Vagina (tissue), 2 donors: Measurements from ENCODE around the gene ADAM15. TPM values are rescaled to one million over a fixed set of nuclear protein-coding genes. Genes with fewer than 3 reads are reported as not detected.
A peak's percentile ranks its signal among the peaks of the same experiment; 100 is the strongest.

Experiments used
- DNase-seq, 2 donors: peaks; one replicate each; pipeline ENCODE4 v3.0.0-alpha.2; 2017; ENCODE audit errors: extremely low spot score in 2 of 2
- H3K27ac ChIP-seq: fragments of 200-600 bp; sonication (generic); one replicate; pipeline ENCODE4 v1.5.1; 2019
- H3K27me3 ChIP-seq: fragments of 200-600 bp; sonication (generic); one replicate; pipeline ENCODE4 v1.5.1; 2019
- H3K36me3 ChIP-seq, 2 donors: fragments of 200-600 bp; sonication (generic); one replicate each; pipeline ENCODE4 v1.5.1; 2017 to 2019
- H3K4me1 ChIP-seq: fragments of 200-600 bp; sonication (generic); one replicate; pipeline ENCODE4 v1.5.1; 2019
- H3K4me3 ChIP-seq, 2 donors: fragments of 200-600 bp; sonication (generic); 1 replicate in 1 of 2; 2 replicates in 1 of 2; pipeline ENCODE4 v1.5.1; 2016 to 2019
- H3K9me3 ChIP-seq: fragments of 200-600 bp; sonication (generic); one replicate; pipeline ENCODE4 v1.5.1; 2019
- CTCF ChIP-seq, 3 experiments: fragments of 450-650 bp in 2 of 3; fragments of 200-600 bp in 1 of 3; sonication (generic) in 1 of 3; IDR thresholded peaks; one replicate each; pipeline ENCODE4 v1.5.1; 2017 to 2019; ENCODE audit warnings: antibody characterized with exemption in 3 of 3, mild to moderate bottlenecking in 2 of 3, moderate library complexity in 2 of 3
- POLR2A ChIP-seq, 2 donors: fragments of 450-650 bp; IDR thresholded peaks; one replicate each; pipeline ENCODE4 v1.6.1; 2017; ENCODE audit warnings: antibody characterized with exemption in 2 of 2, mild to moderate bottlenecking in 2 of 2, moderate library complexity in 2 of 2
- POLR2AphosphoS5 ChIP-seq, 2 donors: sonication (generic); formaldehyde crosslinking; IDR thresholded peaks; one replicate each; pipeline ENCODE4 v1.9.0; 2017; ENCODE audit warnings: antibody characterized with exemption in 2 of 2, mild to moderate bottlenecking in 2 of 2, low read depth in 1 of 2; ENCODE audit not compliant: insufficient read depth in 1 of 2
- intact Hi-C: fragments of 100-400 bp; cut with DNase I; formaldehyde crosslinking; loops from one replicate; pipeline ENCODE4 v1.15.1; 2023
- total RNA-seq: library from RNA; depleted of rRNA; stranded (reverse); fragments of >200 nt; gene quantifications from one replicate; pipeline ENCODE4 v1.2.3, GENCODE V29; 2016

ADAM15 gene
- total RNA-seq, 1 donor from 2014 or later, result 193 TPM

- Histone ChIP-seq H3K27ac (no peak overlapping the region), H3K27me3 (no peaks in the 10 kb centered on the region), H3K4me3 (no peak overlapping the region), H3K9me3 (no peaks in the 10 kb centered on the region), H3K4me1 (peaks cover 30% of the 10 kb centered on the region), H3K36me3 (no peaks in the 10 kb centered on the region)
- intact Hi-C loops, result no loop called here
- DNase-seq, result no peak
- no peak for TF ChIP-seq POLR2A (IDR thresholded peaks at IDR 0.05)
Observed at GRCh38 chr1:155035936-155036335, 15.2 kb upstream of the ADAM15 start.

GRCh38 chr1:155037043-155037442 is 14.1 kb upstream of the ADAM15 start:
- intact Hi-C loops, result no loop called here
- H3K27ac ChIP-seq, result peak overlapping the region; percentile 76

GRCh38 chr1:155037851-155038441 is 13.2 kb upstream of the ADAM15 start:
- no peaks in the 10 kb centered on the region for H3K9me3 ChIP-seq
- TF ChIP-seq POLR2A (IDR thresholded peaks at IDR 0.05) (no peak), CTCF (IDR thresholded peaks at IDR 0.05) (no peak), POLR2AphosphoS5 (IDR thresholded peaks at IDR 0.05; ENCODE audit: insufficient read depth in 1 of 2, low read depth in 1 of 2) (peak in 1 of 2 donors; percentile 25)
- DNase-seq, result no peak
- peaks cover 30% of the 10 kb centered on the region for H3K4me1 ChIP-seq
- H3K4me3 ChIP-seq, result no peak overlapping the region
- peak overlapping the region; percentile 76 for H3K27ac ChIP-seq
- H3K36me3 ChIP-seq, result no peaks in the 10 kb centered on the region
- intact Hi-C loops, result no loop called here
- H3K27me3 ChIP-seq, result no peaks in the 10 kb centered on the region

More at GRCh38 chr1:155037043-155037442, 14.1 kb upstream of the ADAM15 start:
- no peaks in the 10 kb centered on the region for H3K27me3 ChIP-seq
- H3K4me1 ChIP-seq, result peaks cover 30% of the 10 kb centered on the region
- H3K9me3 ChIP-seq, result no peaks in the 10 kb centered on the region
- no peak overlapping the region for H3K4me3 ChIP-seq
- no peak for DNase-seq
- no peaks in the 10 kb centered on the region for H3K36me3 ChIP-seq
- no peak for TF ChIP-seq POLR2A (IDR thresholded peaks at IDR 0.05)
- no peak for TF ChIP-seq POLR2AphosphoS5 (IDR thresholded peaks at IDR 0.05; ENCODE audit: insufficient read depth in 1 of 2, low read depth in 1 of 2)
- TF ChIP-seq CTCF (IDR thresholded peaks at IDR 0.05), result no peak

- H3K36me3 ChIP-seq, result no peaks in the 10 kb centered on the region
- DNase-seq, result no peak
- H3K9me3 ChIP-seq, result no peaks in the 10 kb centered on the region
- peaks cover 30% of the 10 kb centered on the region for H3K4me1 ChIP-seq
- intact Hi-C loops, result no loop called here
- no peak for TF ChIP-seq POLR2A (IDR thresholded peaks at IDR 0.05)
- TF ChIP-seq POLR2AphosphoS5 (IDR thresholded peaks at IDR 0.05; ENCODE audit: insufficient read depth in 1 of 2, low read depth in 1 of 2), result peak in 1 of 2 donors; percentile 70
- no peak overlapping the region for H3K4me3 ChIP-seq
- peak overlapping the region; percentile 79 for H3K27ac ChIP-seq
- no peaks in the 10 kb centered on the region for H3K27me3 ChIP-seq
Observed at GRCh38 chr1:155038602-155039307, 12.4 kb upstream of the ADAM15 start.

- peaks cover 28% of the 10 kb centered on the region for H3K4me1 ChIP-seq
- H3K27ac ChIP-seq, result peak overlapping the region; percentile 79
- intact Hi-C loops, result no loop called here
- no peaks in the 10 kb centered on the region for H3K27me3 ChIP-seq
- no peaks in the 10 kb centered on the region for H3K9me3 ChIP-seq
- no peaks in the 10 kb centered on the region for H3K36me3 ChIP-seq
- no peak overlapping the region for H3K4me3 ChIP-seq
- DNase-seq, result no peak
- TF ChIP-seq POLR2AphosphoS5 (IDR thresholded peaks at IDR 0.05; ENCODE audit: insufficient read depth in 1 of 2, low read depth in 1 of 2), result no peak
- no peak for TF ChIP-seq POLR2A (IDR thresholded peaks at IDR 0.05)
- TF ChIP-seq CTCF (IDR thresholded peaks at IDR 0.05), result no peak
Observed at GRCh38 chr1:155039308-155039669, 11.8 kb upstream of the ADAM15 start.
